NCI-H524 treated with DMSO at 0.1 percent for 48 hours (cell line): ENCODE results near the gene PDK2.
A peak's percentile ranks its signal among the peaks of the same experiment; 100 is the strongest.

Experiments
- DNase-seq: peaks from one replicate; lab custom pipeline; 2025; lab: John Stamatoyannopoulos, UW

The PDK2 gene

GRCh38 chr17:50135316-50136095 is 40.4 kb downstream of the PDK2 start:
- no peak for DNase-seq

GRCh38 chr17:50136096-50136687 is 41.0 kb downstream of the PDK2 start:
- no peak for DNase-seq

GRCh38 chr17:50137042-50137441 is 41.9 kb downstream of the PDK2 start:
- DNase-seq = no peak

- DNase-seq = no peak
Measured at GRCh38 chr17:50139185-50139783, 44.1 kb downstream of the PDK2 start.

- no peak for DNase-seq
Measured at GRCh38 chr17:50139950-50140885, 45.1 kb downstream of the PDK2 start.

GRCh38 chr17:50141026-50141744 is 46.0 kb downstream of the PDK2 start:
- no peak for DNase-seq

GRCh38 chr17:50141745-50142110 is 46.6 kb downstream of the PDK2 start:
- DNase-seq = no peak

GRCh38 chr17:50143461-50144176 is 48.5 kb downstream of the PDK2 start:
- no peak for DNase-seq

- no peak for DNase-seq
Measured at GRCh38 chr17:50144355-50144754, 49.2 kb downstream of the PDK2 start.

- no peak for DNase-seq
Measured at GRCh38 chr17:50144845-50145531, 49.8 kb downstream of the PDK2 start.

GRCh38 chr17:50145532-50146229 is 50.5 kb downstream of the PDK2 start:
- DNase-seq = peak; percentile 28

- no peak for DNase-seq
Measured at GRCh38 chr17:50146230-50146926, 51.2 kb downstream of the PDK2 start.

GRCh38 chr17:50146927-50147665 is 51.9 kb downstream of the PDK2 start:
- no peak for DNase-seq

GRCh38 chr17:50147841-50148225 is 52.7 kb downstream of the PDK2 start:
- DNase-seq = no peak

- DNase-seq = no peak
Measured at GRCh38 chr17:50148226-50149090, 53.3 kb downstream of the PDK2 start.

- no peak for DNase-seq
Measured at GRCh38 chr17:50149091-50149416, 53.9 kb downstream of the PDK2 start.
